T-helper 1 cell (primary cell): ENCODE results near the gene SSBP2.

Experiments
- DNase-seq, 5 donors: peaks; one replicate each; pipeline ENCODE4 v3.0.0-alpha.2; 2012 to 2020
- total RNA-seq, 4 donors: gene quantifications; one replicate each; lab custom pipeline; 2026; lab: John Stamatoyannopoulos, UW

Gene SSBP2
- 32.2 to 56.2 (median 41.4) reads per million in 4 donors for total RNA-seq

DNA sequence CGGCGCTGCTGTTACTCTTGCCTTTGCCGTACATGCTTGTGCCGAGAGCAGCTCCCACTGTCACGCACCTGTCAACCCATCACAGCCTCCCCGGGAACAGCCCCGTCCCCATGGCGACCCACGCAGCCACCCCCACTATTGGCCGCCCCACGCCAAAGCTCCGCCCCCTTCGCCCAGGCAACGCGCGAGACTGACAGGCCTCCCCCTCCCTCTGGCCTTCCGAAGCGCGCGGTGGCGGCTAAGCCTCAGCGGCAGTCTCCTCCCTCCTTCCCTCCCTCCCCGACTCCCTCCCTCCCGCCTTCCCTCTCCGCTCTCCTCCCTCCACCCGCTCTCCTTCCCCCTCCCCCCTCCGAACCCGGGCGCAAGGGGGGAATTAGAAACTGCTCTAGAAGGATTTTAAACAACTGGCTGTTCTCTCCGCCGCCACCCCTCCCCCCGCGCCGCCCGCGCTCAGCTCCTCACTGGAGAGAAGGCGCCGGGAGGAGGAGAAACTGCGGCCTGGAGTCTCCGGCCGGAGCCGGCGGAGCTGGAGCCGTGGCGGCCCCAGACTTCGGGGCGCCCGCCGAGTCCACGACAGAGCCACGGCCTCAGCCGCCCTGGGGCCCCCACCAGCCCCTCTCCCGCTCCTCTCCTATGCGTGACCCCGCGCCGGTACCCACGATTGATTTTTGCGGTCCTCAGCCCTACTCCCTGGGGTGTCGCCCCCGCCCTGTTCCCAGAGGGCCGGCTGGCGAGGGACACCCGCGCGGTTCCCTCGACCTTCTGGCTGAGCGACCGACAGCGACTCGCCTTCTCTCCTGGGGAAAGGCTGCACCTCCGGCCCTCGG is at the start of gene SSBP2:
SSBP2 (minus strand) TSS at position 89 of the 827 bp plus-strand sequence; CDS start at position 34, 55 bp downstream.
- peak; percentile 98 to 99 (median 99) for DNase-seq

DNA sequence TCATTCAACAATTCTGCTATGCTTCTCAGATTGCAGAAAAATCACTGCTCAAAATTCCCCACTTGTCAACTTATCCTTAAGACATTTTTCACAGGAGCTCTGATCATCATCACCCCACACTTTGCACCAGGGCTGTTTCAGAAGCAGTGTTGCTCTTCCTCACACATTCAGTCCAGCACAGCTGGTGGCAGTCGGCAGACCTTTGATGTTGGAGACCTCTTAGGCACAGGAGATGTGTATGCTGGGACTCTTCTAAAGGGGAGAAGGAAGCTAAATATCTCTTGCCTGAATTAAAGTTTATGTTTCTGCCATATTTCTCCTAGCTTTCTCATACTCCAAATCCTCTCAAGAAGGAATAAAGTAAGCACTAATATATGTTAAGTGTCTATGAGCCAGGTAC is 44.8 kb upstream of the SSBP2 start:
- no peak for DNase-seq

DNA sequence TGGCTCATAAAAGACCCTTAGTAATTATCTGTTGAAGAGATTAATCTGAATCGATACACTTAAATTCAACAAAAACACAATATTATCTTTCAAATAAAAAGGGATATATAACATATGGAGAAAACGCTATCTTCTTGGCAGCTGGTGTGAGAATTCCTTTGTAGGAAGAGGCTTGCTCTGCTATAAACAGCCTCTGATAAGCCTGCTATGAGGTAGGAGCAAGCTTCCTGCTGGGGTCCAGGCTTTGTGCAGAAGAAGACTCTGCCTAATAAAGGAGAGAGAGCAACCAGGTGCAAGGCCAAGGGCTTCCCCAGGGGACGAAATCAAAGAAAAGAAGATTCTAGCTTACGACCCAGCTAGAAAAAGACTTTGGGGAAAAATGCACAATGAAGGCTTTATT is 43.3 kb upstream of the SSBP2 start:
- DNase-seq: no peak

DNA sequence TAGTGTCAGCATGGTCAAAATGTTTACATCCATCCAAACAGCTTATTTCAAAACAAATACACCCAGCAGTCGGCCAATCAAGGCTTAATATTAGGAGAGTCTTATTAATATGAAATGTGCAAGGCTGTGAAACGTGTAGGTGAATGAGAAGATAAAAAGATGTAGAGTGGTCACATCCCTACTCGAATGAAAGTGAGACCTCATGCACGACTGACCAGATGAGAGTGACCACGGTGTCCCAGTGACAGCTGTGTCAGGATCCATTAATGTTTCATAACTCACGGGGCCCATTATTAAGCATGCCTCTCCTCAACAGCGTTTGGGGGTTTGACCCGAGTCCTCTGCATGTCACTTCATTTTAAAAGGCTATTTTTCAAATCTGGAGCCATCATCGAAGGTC is 39.4 kb upstream of the SSBP2 start:
- no peak for DNase-seq

DNA sequence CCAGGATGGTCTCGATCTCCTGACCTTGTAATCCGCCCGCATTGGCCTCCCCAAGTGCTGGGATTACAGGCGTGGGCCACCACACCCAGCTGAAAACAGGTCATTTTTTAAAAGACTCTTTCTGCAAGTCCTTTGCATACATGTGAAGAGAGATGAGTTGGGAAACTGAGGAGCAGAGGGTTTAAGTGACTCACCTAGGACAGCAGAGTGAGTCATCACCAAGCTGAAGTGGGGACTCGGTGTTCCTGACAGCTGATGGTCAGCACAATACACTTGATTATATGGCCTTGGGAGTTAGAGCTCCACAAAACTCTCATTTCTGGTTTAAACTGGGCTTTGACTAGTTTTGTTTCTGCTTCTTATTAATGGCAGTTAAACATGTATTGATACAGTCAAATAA is 38.1 kb upstream of the SSBP2 start:
- DNase-seq: no peak

DNA sequence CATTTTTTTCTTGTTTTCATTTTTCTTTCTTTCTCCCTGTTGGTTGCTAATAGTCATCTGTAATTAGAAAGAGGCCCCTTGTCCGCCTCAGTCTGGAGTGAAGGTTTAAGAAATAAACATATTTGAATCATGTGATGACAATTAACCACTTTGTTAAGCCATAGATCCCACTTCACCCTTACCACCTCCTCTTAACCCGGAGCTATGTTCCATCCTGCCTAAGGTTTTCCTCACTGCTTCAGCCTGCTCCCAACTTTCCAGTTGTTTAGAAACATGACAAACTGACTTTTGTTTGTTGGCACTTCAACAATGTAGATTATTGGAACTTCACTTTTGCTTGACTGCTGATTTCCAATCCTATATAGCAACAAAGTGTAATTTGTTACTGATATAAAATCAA is 37.4 kb upstream of the SSBP2 start:
- DNase-seq: no peak

DNA sequence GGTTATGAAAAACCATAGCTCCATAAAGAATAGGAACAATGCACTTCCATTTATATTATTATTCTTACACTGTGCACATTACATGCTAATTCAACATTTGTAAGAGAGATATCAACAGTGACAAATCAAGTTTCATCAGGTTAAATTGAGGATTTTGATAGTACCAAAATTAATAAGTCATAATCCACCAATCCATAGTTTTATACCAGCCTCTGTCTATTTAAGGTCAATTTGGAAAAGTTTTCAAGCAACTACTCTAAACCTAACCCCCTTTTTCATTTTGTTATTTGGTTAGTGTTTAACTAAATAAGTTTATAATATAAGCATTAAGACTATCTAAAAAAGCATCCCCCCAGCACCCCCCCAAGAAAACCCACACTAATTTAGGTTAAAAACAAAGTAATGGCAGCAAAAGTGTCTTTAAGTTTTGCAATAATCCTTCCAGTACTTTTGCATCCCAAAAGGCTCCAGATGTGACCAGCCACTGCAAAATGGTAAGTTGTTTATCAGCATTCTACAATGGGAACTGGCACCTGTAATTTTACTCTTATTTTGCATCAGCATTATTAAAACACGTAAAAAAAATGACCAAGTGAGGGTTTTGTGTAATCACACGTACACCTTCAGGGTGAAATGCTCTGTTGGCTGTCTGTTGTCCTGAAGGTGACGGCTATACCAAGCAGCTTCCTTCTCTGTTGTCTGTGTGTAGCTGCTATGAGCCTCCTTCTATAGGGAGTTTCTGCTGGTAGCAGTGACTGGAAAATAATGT is 36.8 kb upstream of the SSBP2 start:
- no peak for DNase-seq

DNA sequence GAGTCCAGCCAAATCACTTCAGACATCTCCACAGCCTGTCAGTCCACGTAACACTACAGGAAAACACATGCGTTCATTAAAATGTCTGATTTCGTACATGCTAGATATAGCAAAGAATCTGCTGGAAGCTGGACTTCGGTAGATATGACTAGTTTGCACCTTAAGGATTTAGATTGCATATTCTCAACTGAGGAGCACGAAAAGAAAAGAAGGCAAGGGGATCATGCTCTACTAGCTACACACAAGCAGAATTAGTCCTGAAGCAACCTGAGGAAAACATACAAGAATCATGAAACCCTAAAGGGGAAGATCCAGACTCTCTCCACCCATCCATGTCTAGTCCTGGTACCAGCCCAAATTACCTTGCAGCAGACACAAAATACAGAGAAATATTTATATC is 36.1 kb upstream of the SSBP2 start:
- DNase-seq: no peak

DNA sequence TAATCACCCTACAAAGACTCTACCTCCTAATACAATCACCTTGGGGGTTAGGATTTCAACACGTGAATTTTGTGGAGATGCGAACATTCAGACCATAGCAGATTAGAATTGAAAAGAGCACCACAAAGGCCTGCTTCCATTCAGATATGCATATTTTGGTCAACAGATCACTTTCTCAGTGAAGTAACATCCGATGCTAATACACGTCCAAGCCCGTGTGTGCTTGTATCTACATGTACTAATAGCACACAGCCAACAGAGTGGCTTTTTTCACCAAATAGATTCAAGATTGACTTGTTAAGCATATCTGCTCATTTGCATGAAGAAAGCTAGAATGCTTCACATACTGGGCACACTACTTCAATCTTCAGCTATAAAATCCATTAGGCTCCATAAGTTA is 35.6 kb upstream of the SSBP2 start:
- no peak for DNase-seq

DNA sequence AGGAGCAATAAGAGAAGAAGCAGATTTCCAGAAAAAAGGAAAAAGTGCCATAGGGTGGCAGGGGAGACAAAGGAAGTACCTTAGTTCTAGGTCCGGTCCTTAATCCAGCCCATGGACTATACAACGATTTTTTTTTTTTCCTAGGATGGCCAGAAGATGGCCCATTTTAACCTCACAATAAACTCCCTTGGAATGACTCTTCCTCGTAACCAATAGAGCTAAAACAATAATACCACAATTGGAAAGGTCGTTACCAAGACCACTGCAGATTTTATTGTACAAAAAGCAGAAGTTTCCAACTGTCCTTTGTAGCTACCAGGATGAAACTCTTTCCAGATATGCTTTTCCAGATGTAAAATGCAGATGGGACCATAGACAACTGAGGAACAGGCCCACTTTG is 34.4 kb upstream of the SSBP2 start:
- no peak for DNase-seq

DNA sequence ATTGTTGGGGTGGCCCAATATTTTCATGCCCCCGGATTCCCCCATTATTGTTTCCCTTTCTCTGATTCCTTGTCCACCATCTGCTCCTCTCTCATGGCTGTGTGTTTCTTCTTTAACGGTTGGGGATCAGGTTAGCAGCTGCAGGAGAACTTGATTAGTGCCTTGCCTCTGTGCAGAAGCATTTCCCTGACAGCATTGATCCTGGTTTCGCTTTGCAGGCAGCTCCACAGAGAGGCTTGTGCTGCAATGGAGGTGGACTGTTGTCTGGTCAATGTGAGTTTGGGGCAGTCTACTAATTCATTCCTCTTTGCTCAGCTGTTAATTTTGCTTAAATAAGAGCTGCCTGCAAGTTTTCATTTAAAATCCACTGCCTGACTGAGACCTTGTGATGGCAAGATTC is 32.5 kb upstream of the SSBP2 start:
- DNase-seq: no peak

DNA sequence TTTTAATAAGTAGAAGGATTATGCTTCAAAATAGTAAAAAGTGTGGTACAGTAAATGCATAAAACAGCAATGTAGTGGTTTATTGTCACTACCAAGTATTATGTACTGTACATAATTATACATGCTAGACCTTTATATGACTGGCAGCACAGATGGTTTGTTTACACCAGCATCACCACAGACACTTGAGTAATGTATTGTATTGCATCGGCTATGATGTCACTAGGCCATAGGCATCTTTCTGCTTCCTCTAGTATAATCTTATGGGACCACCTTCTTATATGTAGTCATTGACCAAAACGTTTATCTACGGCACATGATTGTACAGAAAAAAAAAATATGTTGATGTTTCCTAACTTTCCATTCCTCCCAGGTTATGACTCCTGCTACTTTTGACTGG is 31.9 kb upstream of the SSBP2 start:
- no peak for DNase-seq

DNA sequence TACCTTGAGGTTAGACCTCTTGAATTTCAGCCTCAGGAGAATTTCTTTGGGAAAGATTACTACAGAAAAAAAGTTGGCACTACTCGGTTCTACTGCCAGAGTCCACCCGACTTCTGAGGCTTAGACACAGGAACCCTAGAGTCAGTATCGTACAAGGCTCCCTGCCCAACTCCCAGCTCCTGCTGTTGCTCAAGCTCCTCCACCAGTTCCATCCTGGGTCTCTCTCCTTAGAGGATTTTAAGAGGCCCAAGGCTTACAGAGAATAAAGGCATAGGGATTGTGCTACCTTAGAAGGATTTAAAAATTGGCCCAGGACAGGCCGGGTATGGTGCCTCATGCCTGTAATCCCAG is 29.0 kb upstream of the SSBP2 start:
- peak in 1 of 5 donors; percentile 18 for DNase-seq

DNA sequence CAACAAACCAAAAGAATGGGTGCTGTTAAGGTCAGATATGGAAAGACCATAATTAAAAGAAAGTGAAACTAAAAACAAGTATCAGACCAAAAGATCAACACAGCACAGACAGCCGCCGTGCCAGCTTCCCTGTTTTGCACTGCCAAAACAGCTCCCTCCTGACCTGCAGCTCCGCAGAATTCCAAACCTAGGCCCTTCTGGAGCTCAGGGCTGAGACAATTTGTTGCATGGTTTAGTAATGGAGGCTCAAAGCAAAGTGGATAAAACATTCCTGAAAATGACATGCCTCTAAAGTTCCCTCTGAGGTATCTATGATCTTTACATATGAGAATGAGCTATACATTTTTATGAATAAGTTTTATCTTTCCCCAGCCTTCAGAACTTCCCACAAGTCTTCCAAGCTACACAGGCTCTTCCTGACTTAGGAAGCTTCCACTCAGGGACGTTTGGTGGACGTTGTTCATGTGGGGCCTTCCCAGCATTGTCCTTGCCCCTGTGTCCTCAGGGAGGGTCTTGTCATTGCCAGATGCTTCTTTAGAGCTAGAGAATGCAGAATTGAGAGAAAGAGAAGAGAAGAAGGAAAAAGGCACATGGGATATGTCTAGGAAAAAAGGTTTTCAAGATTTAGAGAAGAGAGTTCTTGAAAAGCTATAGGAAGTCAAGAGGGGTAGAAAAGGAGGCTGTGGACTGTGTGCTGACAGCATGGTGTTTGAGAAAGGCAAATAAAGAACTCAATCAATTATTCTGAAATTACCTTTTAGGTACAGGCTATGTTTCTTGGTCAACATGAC is 28.4 kb upstream of the SSBP2 start:
- DNase-seq: peak in 2 of 5 donors; percentile 29 to 47

DNA sequence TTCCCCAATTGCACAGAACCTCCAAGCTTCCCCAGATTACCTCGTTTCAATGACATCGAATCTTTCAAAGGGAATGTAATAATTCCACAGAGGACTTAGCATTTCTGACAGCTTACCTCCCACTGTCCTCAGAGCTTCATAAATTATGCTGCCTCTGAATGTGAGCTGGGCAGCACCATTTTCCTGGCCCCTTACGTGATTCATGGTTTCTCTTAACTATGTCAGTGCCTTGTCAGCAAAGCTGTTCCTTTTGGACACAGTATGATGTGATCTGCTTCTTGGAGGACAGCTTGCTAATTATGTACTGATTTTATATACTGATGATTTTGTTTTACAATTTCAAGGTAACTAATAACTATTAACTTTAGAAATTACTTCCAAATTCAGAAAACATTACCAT is 27.7 kb upstream of the SSBP2 start:
- no peak for DNase-seq

DNA sequence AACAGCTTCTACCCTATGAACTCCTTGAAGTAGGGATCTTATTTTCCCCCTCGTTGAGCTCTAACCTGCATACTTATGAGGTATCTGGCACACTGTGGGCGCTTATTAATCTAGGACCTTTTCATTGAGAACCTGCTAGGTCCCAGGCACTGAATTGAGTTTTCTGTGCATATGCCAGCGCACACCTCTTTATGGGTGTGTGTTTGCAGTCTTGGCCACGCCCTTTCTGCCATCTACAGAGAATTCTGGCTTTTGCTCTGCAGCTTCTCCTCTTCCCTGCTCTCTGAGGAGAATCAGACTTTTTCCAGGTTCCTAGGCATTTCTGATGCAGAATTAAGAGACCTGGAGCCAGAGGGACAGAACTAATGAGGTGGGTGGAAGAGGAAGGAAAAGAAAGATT is 25.4 kb upstream of the SSBP2 start:
- DNase-seq: no peak

DNA sequence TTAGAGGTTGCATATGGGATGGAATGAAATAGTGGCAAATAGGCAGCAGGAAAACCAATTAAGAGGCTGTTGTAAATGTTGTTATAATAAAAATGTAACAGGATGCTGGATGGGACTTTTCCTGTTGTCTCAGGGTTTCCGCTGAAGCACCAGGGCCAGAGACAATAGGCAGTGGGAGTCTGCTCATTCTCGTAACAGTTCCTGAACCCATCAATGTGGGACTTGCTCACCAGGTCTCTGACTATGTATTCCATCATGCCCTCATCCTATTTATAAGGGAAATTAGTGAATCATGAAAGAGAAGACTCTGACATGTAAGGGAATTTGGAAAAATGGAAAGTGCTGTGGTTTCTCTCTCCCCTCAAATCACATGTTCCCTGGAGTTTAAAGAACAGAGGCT is 23.5 kb upstream of the SSBP2 start:
- DNase-seq: no peak

DNA sequence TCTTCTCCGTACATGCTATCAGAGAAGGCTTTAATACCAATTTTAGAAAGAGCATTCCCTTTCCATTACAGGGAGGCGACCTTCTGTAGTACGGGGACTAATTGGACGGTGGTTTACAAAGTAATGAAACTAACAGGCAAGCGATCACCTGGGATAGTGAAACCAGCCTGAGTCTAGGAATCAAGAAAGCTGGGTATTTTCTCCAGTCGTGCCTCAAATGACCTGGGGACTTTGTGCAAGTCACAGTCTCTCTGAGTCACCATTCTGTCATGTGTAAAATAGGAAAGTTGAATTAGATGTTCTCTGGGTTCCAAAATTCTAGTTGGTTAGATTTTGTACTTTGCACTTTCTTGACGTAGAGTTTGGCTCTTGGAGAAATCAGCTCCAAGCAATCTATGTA is 22.7 kb upstream of the SSBP2 start:
- DNase-seq: no peak

DNA sequence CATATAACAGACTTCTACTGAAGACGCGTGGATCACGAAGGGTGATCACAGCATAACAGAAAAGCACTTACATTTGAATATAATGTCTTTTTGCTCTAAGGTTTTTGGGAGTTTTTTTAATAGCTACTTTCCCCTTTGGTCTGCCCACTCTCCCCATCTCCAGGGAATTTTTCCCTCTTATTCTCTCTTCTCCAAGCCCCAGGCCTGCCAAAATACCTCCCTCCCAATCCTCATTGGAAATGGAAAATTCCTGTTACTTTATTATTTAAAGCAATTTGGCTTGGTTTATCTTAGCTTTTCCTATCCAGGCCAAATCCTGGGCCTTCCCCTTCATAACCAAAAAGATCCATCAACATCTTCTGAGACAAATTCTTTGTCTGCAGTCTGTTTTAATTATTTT is 22.3 kb upstream of the SSBP2 start:
- DNase-seq: no peak

DNA sequence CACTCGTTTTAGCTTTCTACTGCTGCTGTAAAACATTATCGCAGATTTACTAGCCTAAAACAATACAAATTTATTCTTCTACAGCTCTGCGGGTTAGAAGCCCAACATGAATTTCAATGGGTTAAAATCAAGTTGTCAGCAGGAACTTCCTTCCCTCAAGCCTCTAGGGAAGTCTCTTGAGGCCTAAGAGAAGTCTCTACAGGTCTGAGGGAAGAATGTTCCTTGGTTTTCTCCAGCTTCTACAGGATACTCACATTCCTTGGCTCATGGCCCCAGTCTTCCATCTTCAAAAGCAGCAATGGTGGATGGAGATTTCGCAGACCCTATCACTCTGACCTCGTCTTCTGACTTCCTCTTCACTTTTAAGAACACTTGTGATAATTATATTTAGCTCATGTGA is 21.6 kb upstream of the SSBP2 start:
- DNase-seq: no peak

DNA sequence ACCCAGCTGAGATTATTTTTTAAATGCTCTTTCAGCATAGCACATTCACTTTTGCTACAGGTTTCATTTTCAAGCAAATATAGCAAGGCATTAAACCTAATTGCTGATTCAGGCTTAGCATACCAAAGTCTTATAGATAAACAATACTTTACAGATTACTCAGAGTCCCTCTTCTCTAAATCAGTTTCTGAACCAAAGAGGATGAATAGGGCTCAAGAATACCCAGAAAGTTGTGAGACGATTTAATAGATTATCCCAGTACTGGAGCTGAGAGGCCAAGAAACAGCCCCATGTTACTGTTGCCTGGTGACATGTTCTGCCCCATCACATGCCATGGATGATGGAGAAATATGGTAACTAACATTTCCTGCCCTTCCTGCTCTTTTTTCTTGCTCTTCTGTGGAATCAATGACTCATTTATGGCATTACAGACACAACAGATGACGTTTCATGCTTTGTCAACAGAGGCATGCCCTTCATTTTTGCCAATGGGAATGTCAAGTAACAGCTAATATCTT is 18.1 kb upstream of the SSBP2 start:
- DNase-seq: no peak

DNA sequence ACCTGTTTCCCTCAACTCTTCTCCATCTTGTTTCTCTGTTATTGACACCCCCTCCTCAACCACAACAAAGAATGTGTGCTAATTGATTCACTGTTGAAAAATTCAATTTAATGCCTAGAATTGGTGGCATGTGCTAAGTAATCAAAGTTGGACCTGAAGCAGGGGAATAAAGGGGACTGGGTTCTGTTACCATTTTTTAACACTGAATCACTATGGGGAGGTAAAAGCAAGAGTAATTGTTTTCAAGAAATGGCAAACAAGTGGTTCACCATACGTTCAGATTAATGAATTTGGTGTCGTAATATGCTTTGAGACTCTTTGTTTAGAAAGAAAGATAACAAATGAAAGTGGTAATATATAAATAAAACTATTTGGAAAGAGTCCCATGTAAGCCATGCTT is 17.0 kb upstream of the SSBP2 start:
- no peak for DNase-seq

DNA sequence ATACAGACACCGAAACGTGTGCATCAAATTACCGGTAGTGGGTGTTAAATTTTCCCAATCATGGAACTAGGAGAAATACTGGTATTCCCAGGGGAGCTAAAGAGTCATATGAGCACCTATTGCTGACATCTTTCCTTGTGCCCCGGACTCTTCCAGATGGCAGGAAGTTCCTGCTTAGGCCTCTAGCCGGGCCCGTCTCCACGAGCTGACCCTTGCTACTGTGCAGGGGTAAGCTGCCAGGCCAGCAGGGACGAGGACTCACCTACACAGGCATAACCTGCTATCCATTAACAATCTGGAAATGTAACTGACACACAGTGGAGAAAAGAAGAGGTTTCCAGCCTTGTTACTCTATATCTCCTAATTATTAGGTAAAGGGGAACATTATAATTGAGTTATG is 16.2 kb upstream of the SSBP2 start:
- DNase-seq: no peak
